GM12878 (cell line): Measurements from ENCODE around the gene ZC3H10. TPM values are rescaled to one million over a fixed set of nuclear protein-coding genes. Genes with fewer than 3 reads are reported as not detected.

Experiments
- CREM ChIP-seq: IDR thresholded peaks from 2 replicates; pipeline ENCODE4 v1.6.1; 2014; ENCODE audit warnings: antibody characterized with exemption, low read depth
- ESRRA ChIP-seq: IDR thresholded peaks from 2 replicates; pipeline ENCODE4 v1.6.1; 2012; ENCODE audit warnings: mild to moderate bottlenecking, low read length, improper control_type of control experiment
- ETV6 ChIP-seq, 2 experiments: fragments of 450-650 bp in 1 of 2; IDR thresholded peaks in 1 of 2; conservative IDR thresholded peaks in 1 of 2; 2 replicates each; pipeline ENCODE4 v1.6.1; 2014; ENCODE audit warnings: antibody characterized with exemption in 1 of 2, borderline replicate concordance in 1 of 2, low read depth in 1 of 2, mild to moderate bottlenecking in 1 of 2, moderate library complexity in 1 of 2
- FOXM1 ChIP-seq: IDR thresholded peaks from 2 replicates; pipeline ENCODE4 v1.6.1; 2012; ENCODE audit warnings: low read depth, mild to moderate bottlenecking, inconsistent platforms, low read length, moderate library complexity
- GATAD2B ChIP-seq: fragments of 450-650 bp; conservative IDR thresholded peaks from 2 replicates; pipeline ENCODE4 v1.6.1; 2017; ENCODE audit warnings: low read depth, mild to moderate bottlenecking, moderate library complexity
- JUNB ChIP-seq: IDR thresholded peaks from 2 replicates; pipeline ENCODE4 v1.6.1; 2016; ENCODE audit warnings: antibody characterized with exemption, mild to moderate bottlenecking
- MTA2 ChIP-seq: fragments of 450-650 bp; IDR thresholded peaks from 2 replicates; pipeline ENCODE4 v1.6.1; 2016; ENCODE audit warnings: low read depth, mild to moderate bottlenecking, moderate library complexity
- POLR2A ChIP-seq: IDR thresholded peaks from 2 replicates; pipeline ENCODE4 v1.6.1; 2011; ENCODE audit warnings: low read depth, mild to moderate bottlenecking, low read length
- SMAD5 ChIP-seq: IDR thresholded peaks from 2 replicates; pipeline ENCODE4 v1.6.1; 2016; ENCODE audit warnings: antibody characterized with exemption, low read depth
- SREBF1 ChIP-seq: IDR thresholded peaks from 2 replicates; pipeline ENCODE4 v1.6.1; 2012; ENCODE audit warnings: mild to moderate bottlenecking, low read length
- STAT1 ChIP-seq: fragments of 450-650 bp; conservative IDR thresholded peaks from 2 replicates; pipeline ENCODE4 v1.6.1; 2014; ENCODE audit warnings: antibody characterized with exemption, mild to moderate bottlenecking
- TBL1XR1 ChIP-seq: IDR thresholded peaks from 2 replicates; pipeline ENCODE4 v1.6.1; 2012; ENCODE audit warnings: low read depth, low read length, improper control_type of control experiment
- TCF3 ChIP-seq: IDR thresholded peaks from 2 replicates; pipeline ENCODE4 v1.6.1; 2012; ENCODE audit warnings: low read depth, mild to moderate bottlenecking, low read length, borderline replicate concordance; ENCODE audit not compliant: insufficient read depth
- WRNIP1 ChIP-seq: IDR thresholded peaks from 2 replicates; pipeline ENCODE4 v1.6.1; 2011; ENCODE audit warnings: low read depth, low read length, improper control_type of control experiment, borderline replicate concordance
- YBX1 ChIP-seq: fragments of 450-650 bp; IDR thresholded peaks from 2 replicates; pipeline ENCODE4 v1.6.1; 2016; ENCODE audit warnings: antibody characterized with exemption
- ZBTB11 ChIP-seq: fragments of 450-650 bp; formaldehyde crosslinking; IDR thresholded peaks from 2 replicates; pipeline ENCODE4 v1.5.0; 2022; ENCODE audit warnings: mild to moderate bottlenecking, missing genetic modification characterization
- ZNF217 ChIP-seq: fragments of 450-650 bp; IDR thresholded peaks from 2 replicates; pipeline ENCODE4 v1.6.1; 2017; ENCODE audit warnings: antibody characterized with exemption, mild to moderate bottlenecking
- ZSCAN29 ChIP-seq: fragments of 450-650 bp; IDR thresholded peaks from 2 replicates; pipeline ENCODE4 v1.6.1; 2017; ENCODE audit warnings: mild to moderate bottlenecking, moderate library complexity
- polyA plus RNA-seq, 11 experiments: library from polyadenylated mRNA; depleted of rRNA in 4 of 11; unstranded in 6 of 11; stranded (reverse) in 5 of 11; fragments of >200 nt; fragmentation: Nextera tagmentation in 4 of 11; fragmentation: Illumina TruSeq in 1 of 11; extraction: Ambion mirVana in 4 of 11; extraction: Trizol in 1 of 11; gene quantifications; 1 replicate in 1 of 11; 2 replicates in 10 of 11; pipeline versions ENCODE4 v1.2.1 to v1.2.3, GENCODE V29; 2011 to 2016; ENCODE audit warnings: inconsistent platforms in 2 of 11, missing spikeins in 2 of 11, low read depth in 1 of 11
- total RNA-seq, 4 experiments: library from RNA; depleted of rRNA in 3 of 4; stranded (reverse); fragments of >200 nt in 3 of 4; fragmentation: Illumina TruSeq in 1 of 4; extraction: Trizol in 1 of 4; gene quantifications; 2 replicates each; pipeline versions ENCODE4 v1.2.1 to v1.2.3, GENCODE V29; 2013 to 2021
- TF ChIP-seq, protein P1 (sequence below): fragments of 450-650 bp; conservative IDR thresholded peaks from 2 replicates; pipeline ENCODE4 v1.6.1; 2017; ENCODE audit warnings: mild to moderate bottlenecking, moderate library complexity
- TF ChIP-seq, protein P2 (sequence below): fragments of 450-650 bp; IDR thresholded peaks from 2 replicates; pipeline ENCODE4 v1.6.1; 2018; ENCODE audit warnings: mild to moderate bottlenecking, low read depth, moderate library complexity; ENCODE audit not compliant: partially characterized antibody
- TF ChIP-seq, protein P3 (sequence below): IDR thresholded peaks from 2 replicates; pipeline ENCODE4 v1.6.1; 2011; ENCODE audit warnings: mild to moderate bottlenecking, low read depth, low read length, moderate library complexity; ENCODE audit not compliant: insufficient replicate concordance

The ZC3H10 gene
- total and polyA plus RNA-seq, 10 of the 15 experiments (the other 5 are each of a cell fraction or from before 2014, with no cell fraction given) = 0.56 to 6.4 (median 3.7) TPM

DNA sequence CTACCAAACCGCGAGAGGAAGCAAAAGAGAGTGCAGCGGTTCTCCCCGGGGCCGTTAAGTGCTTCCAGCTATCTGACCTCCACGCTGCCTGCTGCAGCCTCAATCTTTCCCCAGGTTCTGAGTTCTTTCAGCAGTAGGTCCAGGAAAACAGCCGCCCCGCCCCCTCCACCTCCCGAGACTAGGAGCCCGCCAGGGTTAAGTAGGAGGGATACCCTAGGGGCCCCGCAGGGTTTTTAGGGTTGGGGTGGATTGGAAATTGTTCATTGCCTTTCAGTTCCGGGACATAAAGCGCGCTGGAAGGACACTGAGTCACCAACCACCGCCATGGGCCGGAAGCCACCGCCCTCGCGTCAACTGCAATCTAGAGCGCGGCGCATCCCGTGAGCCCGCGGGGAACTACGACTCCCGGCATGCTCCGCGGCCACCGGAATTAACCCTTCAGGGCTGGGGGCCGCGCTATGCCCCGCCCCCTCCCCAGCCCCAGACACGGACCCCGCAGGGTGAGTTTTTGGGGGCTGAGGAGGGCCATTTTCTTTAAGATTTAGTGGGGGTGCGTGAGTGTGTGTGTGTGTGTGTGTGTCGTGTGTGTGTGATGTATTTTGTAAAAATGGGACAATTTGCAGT lies 34.2 kb downstream of the ZC3H10 start, which contains the start of gene MYL6B (continued):
- TF ChIP-seq, protein P1, sequence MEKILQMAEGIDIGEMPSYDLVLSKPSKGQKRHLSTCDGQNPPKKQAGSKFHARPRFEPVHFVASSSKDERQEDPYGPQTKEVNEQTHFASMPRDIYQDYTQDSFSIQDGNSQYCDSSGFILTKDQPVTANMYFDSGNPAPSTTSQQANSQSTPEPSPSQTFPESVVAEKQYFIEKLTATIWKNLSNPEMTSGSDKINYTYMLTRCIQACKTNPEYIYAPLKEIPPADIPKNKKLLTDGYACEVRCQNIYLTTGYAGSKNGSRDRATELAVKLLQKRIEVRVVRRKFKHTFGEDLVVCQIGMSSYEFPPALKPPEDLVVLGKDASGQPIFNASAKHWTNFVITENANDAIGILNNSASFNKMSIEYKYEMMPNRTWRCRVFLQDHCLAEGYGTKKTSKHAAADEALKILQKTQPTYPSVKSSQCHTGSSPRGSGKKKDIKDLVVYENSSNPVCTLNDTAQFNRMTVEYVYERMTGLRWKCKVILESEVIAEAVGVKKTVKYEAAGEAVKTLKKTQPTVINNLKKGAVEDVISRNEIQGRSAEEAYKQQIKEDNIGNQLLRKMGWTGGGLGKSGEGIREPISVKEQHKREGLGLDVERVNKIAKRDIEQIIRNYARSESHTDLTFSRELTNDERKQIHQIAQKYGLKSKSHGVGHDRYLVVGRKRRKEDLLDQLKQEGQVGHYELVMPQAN = peak; percentile 42
- no peak for TF ChIP-seq FOXM1
- no peak for TF ChIP-seq YBX1
- TF ChIP-seq, protein P2, sequence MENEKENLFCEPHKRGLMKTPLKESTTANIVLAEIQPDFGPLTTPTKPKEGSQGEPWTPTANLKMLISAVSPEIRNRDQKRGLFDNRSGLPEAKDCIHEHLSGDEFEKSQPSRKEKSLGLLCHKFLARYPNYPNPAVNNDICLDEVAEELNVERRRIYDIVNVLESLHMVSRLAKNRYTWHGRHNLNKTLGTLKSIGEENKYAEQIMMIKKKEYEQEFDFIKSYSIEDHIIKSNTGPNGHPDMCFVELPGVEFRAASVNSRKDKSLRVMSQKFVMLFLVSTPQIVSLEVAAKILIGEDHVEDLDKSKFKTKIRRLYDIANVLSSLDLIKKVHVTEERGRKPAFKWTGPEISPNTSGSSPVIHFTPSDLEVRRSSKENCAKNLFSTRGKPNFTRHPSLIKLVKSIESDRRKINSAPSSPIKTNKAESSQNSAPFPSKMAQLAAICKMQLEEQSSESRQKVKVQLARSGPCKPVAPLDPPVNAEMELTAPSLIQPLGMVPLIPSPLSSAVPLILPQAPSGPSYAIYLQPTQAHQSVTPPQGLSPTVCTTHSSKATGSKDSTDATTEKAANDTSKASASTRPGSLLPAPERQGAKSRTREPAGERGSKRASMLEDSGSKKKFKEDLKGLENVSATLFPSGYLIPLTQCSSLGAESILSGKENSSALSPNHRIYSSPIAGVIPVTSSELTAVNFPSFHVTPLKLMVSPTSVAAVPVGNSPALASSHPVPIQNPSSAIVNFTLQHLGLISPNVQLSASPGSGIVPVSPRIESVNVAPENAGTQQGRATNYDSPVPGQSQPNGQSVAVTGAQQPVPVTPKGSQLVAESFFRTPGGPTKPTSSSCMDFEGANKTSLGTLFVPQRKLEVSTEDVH = no peak
- no peak for TF ChIP-seq ESRRA
- peak; percentile 79; the same call in 1 of the 2 replicates for TF ChIP-seq CREM
- no peak for TF ChIP-seq WRNIP1
- no peak for TF ChIP-seq ZSCAN29
- TF ChIP-seq SREBF1 = peak; percentile 50; the same call in 1 of the 2 replicates
- TF ChIP-seq JUNB = peak; percentile 22; the same call in 1 of the 2 replicates
- TF ChIP-seq, protein P3, sequence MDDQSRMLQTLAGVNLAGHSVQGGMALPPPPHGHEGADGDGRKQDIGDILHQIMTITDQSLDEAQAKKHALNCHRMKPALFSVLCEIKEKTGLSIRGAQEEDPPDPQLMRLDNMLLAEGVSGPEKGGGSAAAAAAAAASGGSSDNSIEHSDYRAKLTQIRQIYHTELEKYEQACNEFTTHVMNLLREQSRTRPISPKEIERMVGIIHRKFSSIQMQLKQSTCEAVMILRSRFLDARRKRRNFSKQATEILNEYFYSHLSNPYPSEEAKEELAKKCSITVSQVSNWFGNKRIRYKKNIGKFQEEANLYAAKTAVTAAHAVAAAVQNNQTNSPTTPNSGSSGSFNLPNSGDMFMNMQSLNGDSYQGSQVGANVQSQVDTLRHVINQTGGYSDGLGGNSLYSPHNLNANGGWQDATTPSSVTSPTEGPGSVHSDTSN = no peak
- TF ChIP-seq TCF3 = 0 out of 2 replicates have a peak, but pooled peaks have one; percentile 27
- 0 out of 4 replicates have a peak, but pooled peaks of 1 of the 2 experiments have one; percentile 6 for TF ChIP-seq ETV6 (conservative IDR thresholded peaks at IDR 0.05 in 1 of 2, IDR thresholded peaks at IDR 0.05 in 1 of 2; ENCODE audit: borderline replicate concordance in 1 of 2, low read depth in 1 of 2)
- no peak for TF ChIP-seq ZBTB11 (CRISPR knock-in tag)
- TF ChIP-seq GATAD2B = peak; percentile 42; the same call in 1 of the 2 replicates
- TF ChIP-seq MTA2 = peak; percentile 51; the same call in 1 of the 2 replicates
- TF ChIP-seq POLR2A = peak; percentile 93
- TF ChIP-seq SMAD5 = peak; percentile 11; the same call in 1 of the 2 replicates
- no peak for TF ChIP-seq ZNF217
- no peak for TF ChIP-seq TBL1XR1
- TF ChIP-seq STAT1 = no peak
